Mononuclear cell (primary cell): Measurements from ENCODE around the gene GRAMD1B. TPM values are rescaled to one million over a fixed set of nuclear protein-coding genes. Genes with fewer than 3 reads are reported as not detected.
"Not testable (repeated sequence)": the region's sequence is repeated elsewhere in the genome, so short reads cannot be mapped to it uniquely, and the experiment has no call there.

Experiments used
- H3K27me3 ChIP-seq: 2 replicates; pipeline ENCODE4 v1.6.0; 2011; ENCODE audit warnings: low read length, control low read depth; ENCODE audit not compliant: insufficient read depth
- H3K4me1 ChIP-seq: 2 replicates; pipeline ENCODE4 v1.5.1; 2011; ENCODE audit warnings: mild to moderate bottlenecking, low read length, control low read depth; ENCODE audit not compliant: insufficient read depth
- H3K4me3 ChIP-seq: 2 replicates; pipeline ENCODE4 v1.5.1; 2011; ENCODE audit warnings: mild to moderate bottlenecking, low read length, moderate library complexity
- H3K9me3 ChIP-seq: 2 replicates; pipeline ENCODE4 v1.5.1; 2011; ENCODE audit warnings: low read depth, mild to moderate bottlenecking, control low read depth, low read length
- total RNA-seq: library from RNA; depleted of rRNA; stranded (reverse); fragments of >200 nt; gene quantifications from one replicate; pipeline ENCODE4 v1.2.3, GENCODE V29; 2012

Gene GRAMD1B
- total RNA-seq, 1 donor = 7.1 TPM

GRCh38 chr11:123487157-123487744 lies 57.2 kb downstream of the GRAMD1B start:
- no peak overlapping the region for H3K4me3 ChIP-seq
- peaks cover 17% of the 10 kb centered on the region for H3K4me1 ChIP-seq
- H3K27me3 ChIP-seq = no peaks in the 10 kb centered on the region
- no peaks in the 10 kb centered on the region for H3K9me3 ChIP-seq

- Histone ChIP-seq H3K4me1 (no peaks in the 10 kb centered on the region), H3K9me3 (no peaks in the 10 kb centered on the region), H3K27me3 (no peaks in the 10 kb centered on the region), H3K4me3 (no peak overlapping the region)
Observed at GRCh38 chr11:123490527-123490926, 60.5 kb downstream of the GRAMD1B start.

- H3K4me1 ChIP-seq = no peaks in the 10 kb centered on the region
- no peaks in the 10 kb centered on the region for H3K27me3 ChIP-seq
- H3K4me3 ChIP-seq = no peak overlapping the region
- no peaks in the 10 kb centered on the region for H3K9me3 ChIP-seq
Observed at GRCh38 chr11:123491241-123491640, 61.2 kb downstream of the GRAMD1B start.

GRCh38 chr11:123493349-123494063 lies 63.4 kb downstream of the GRAMD1B start:
- no peaks in the 10 kb centered on the region for H3K27me3 ChIP-seq
- no peaks in the 10 kb centered on the region for H3K4me1 ChIP-seq
- no peak overlapping the region for H3K4me3 ChIP-seq
- H3K9me3 ChIP-seq = no peaks in the 10 kb centered on the region

- Histone ChIP-seq H3K9me3 (no peaks in the 10 kb centered on the region), H3K27me3 (no peaks in the 10 kb centered on the region), H3K4me1 (no peaks in the 10 kb centered on the region), H3K4me3 (no peak overlapping the region)
Observed at GRCh38 chr11:123494195-123495050, 64.4 kb downstream of the GRAMD1B start.

- no peaks in the 10 kb centered on the region for H3K9me3 ChIP-seq
- H3K27me3 ChIP-seq = no peaks in the 10 kb centered on the region
- H3K4me1 ChIP-seq = no peaks in the 10 kb centered on the region
- H3K4me3 ChIP-seq = no peak overlapping the region
Observed at GRCh38 chr11:123504401-123504800, 74.3 kb downstream of the GRAMD1B start.

GRCh38 chr11:123505546-123506299 lies 75.7 kb downstream of the GRAMD1B start:
- no peaks in the 10 kb centered on the region for H3K27me3 ChIP-seq
- no peaks in the 10 kb centered on the region for H3K9me3 ChIP-seq
- H3K4me1 ChIP-seq = no peaks in the 10 kb centered on the region
- no peak overlapping the region for H3K4me3 ChIP-seq

GRCh38 chr11:123507043-123507442 lies 77.0 kb downstream of the GRAMD1B start:
- H3K4me1 ChIP-seq = no peaks in the 10 kb centered on the region
- no peak overlapping the region for H3K4me3 ChIP-seq
- no peaks in the 10 kb centered on the region for H3K27me3 ChIP-seq
- H3K9me3 ChIP-seq = no peaks in the 10 kb centered on the region

- Histone ChIP-seq H3K9me3 (no peaks in the 10 kb centered on the region), H3K4me1 (no peaks in the 10 kb centered on the region), H3K4me3 (no peak overlapping the region), H3K27me3 (no peaks in the 10 kb centered on the region)
Observed at GRCh38 chr11:123509737-123510578, 79.9 kb downstream of the GRAMD1B start.

- H3K27me3 ChIP-seq = no peaks in the 10 kb centered on the region
- H3K9me3 ChIP-seq = no peaks in the 10 kb centered on the region
- H3K4me1 ChIP-seq = no peaks in the 10 kb centered on the region
- H3K4me3 ChIP-seq = no peak overlapping the region
Observed at GRCh38 chr11:123510579-123510905, 80.5 kb downstream of the GRAMD1B start.

GRCh38 chr11:123511037-123511870 lies 81.2 kb downstream of the GRAMD1B start:
- Histone ChIP-seq H3K4me1 (no peaks in the 10 kb centered on the region), H3K4me3 (no peak overlapping the region), H3K9me3 (no peaks in the 10 kb centered on the region), H3K27me3 (no peaks in the 10 kb centered on the region)

GRCh38 chr11:123513309-123513708 lies 83.2 kb downstream of the GRAMD1B start:
- not testable (repeated sequence) for H3K9me3 ChIP-seq, H3K27me3 ChIP-seq, H3K4me3 ChIP-seq, H3K4me1 ChIP-seq

- no peaks in the 10 kb centered on the region for H3K4me1 ChIP-seq
- H3K27me3 ChIP-seq = no peaks in the 10 kb centered on the region
- H3K9me3 ChIP-seq = peaks cover 4% of the 10 kb centered on the region
Observed at GRCh38 chr11:123516238-123516637, 86.2 kb downstream of the GRAMD1B start.

More at GRCh38 chr11:123516238-123516637, 86.2 kb downstream of the GRAMD1B start:
- H3K4me3 ChIP-seq = no peak overlapping the region
